Endothelial cell of umbilical vein (primary cell): ENCODE measurements around the gene DTX4.

ENCODE experiments used
- CTCF ChIP-seq, 2 donors: IDR thresholded peaks; 1 replicate in 1 of 2; 2 replicates in 1 of 2; pipeline ENCODE4 v1.5.1; 2011; ENCODE audit warnings: low read length in 2 of 2, mild to moderate bottlenecking in 2 of 2, moderate library complexity in 2 of 2, control low read depth in 1 of 2, inconsistent platforms in 1 of 2, low read depth in 1 of 2; ENCODE audit not compliant: insufficient read depth in 1 of 2; ENCODE audit errors: extremely low read depth in 1 of 2
- POLR2A ChIP-seq: IDR thresholded peaks from 2 replicates; pipeline ENCODE4 v1.6.1; 2012; ENCODE audit warnings: low read depth, mild to moderate bottlenecking, control low read depth, low read length

GRCh38 chr11:59223177-59223576 lies 51.2 kb downstream of the DTX4 start:
- no peak for TF ChIP-seq POLR2A
- no peak for TF ChIP-seq CTCF (IDR thresholded peaks at IDR 0.05; ENCODE audit: extremely low read depth in 1 of 2, insufficient read depth in 1 of 2, low read depth in 1 of 2, low read length in 2 of 2)
